Activated naive CD4-positive, alpha-beta T cell (primary cell): ENCODE data around the gene MYOF.

Experiments
- DNase-seq, 4 experiments: peaks; one replicate each; lab custom pipeline; 2025; lab: John Stamatoyannopoulos, UW

Gene MYOF

GRCh38 chr10:93482145-93482834 is at the start of gene MYOF:
Gene MYOF (minus strand): TSS chr10:93482334. CDS start chr10:93482194, 140 bp downstream.
- peak in 1 of 4 experiments; percentile 2 for DNase-seq

GRCh38 chr10:93518531-93518930 is 36.4 kb upstream of the MYOF start:
- no peak for DNase-seq

- DNase-seq, result no peak
Observed at GRCh38 chr10:93516006-93516380, 33.9 kb upstream of the MYOF start.

GRCh38 chr10:93515071-93516005 is 33.2 kb upstream of the MYOF start:
- DNase-seq, result no peak

- no peak for DNase-seq
Observed at GRCh38 chr10:93514521-93514920, 32.4 kb upstream of the MYOF start.

GRCh38 chr10:93513091-93513490 is 31.0 kb upstream of the MYOF start:
- no peak for DNase-seq

GRCh38 chr10:93512565-93512964 is 30.4 kb upstream of the MYOF start:
- DNase-seq, result no peak

- DNase-seq, result no peak
Observed at GRCh38 chr10:93509816-93510215, 27.7 kb upstream of the MYOF start.

GRCh38 chr10:93505075-93505474 is 22.9 kb upstream of the MYOF start:
- DNase-seq, result no peak

- DNase-seq, result no peak
Observed at GRCh38 chr10:93503075-93503474, 20.9 kb upstream of the MYOF start.

- no peak for DNase-seq
Observed at GRCh38 chr10:93501650-93502049, 19.5 kb upstream of the MYOF start.

- DNase-seq, result no peak
Observed at GRCh38 chr10:93498166-93498565, 16.0 kb upstream of the MYOF start.

- peak; percentile 78 to 94 (median 89) for DNase-seq
Observed at GRCh38 chr10:93496322-93497041, 14.3 kb upstream of the MYOF start, which contains the start of gene CEP55. Gene CEP55 (plus strand): TSS chr10:93496612. CDS start chr10:93500052, 3,440 bp downstream.

- no peak for DNase-seq
Observed at GRCh38 chr10:93495654-93496321, 13.7 kb upstream of the MYOF start.

GRCh38 chr10:93494494-93494893 is 12.4 kb upstream of the MYOF start:
- no peak for DNase-seq

GRCh38 chr10:93493162-93493561 is 11.0 kb upstream of the MYOF start:
- no peak for DNase-seq

- DNase-seq, result no peak
Observed at GRCh38 chr10:93491602-93492121, 9.5 kb upstream of the MYOF start.

- DNase-seq, result no peak
Observed at GRCh38 chr10:93488956-93489528, 6.9 kb upstream of the MYOF start.

GRCh38 chr10:93485690-93486089 is 3.6 kb upstream of the MYOF start:
- DNase-seq, result no peak

- DNase-seq, result no peak
Observed at GRCh38 chr10:93481637-93482144, 443 bp downstream of the MYOF start.

GRCh38 chr10:93478873-93479272 is 3.3 kb downstream of the MYOF start:
- DNase-seq, result no peak
